Fibroblast of lung (primary cell): Measurements from ENCODE around the gene MAL.

ENCODE experiments used
- CTCF ChIP-seq, 2 donors: IDR thresholded peaks in 1 of 2; conservative IDR thresholded peaks in 1 of 2; 1 replicate in 1 of 2; 2 replicates in 1 of 2; pipeline ENCODE4 v1.5.1; 2011 to 2012; ENCODE audit warnings: low read length in 2 of 2, control low read depth in 1 of 2, inconsistent platforms in 1 of 2, low read depth in 1 of 2, mild to moderate bottlenecking in 1 of 2
- EZH2 ChIP-seq: IDR thresholded peaks from 2 replicates; pipeline ENCODE4 v1.5.1; 2012; ENCODE audit warnings: low read length, control low read depth, mild to moderate bottlenecking; ENCODE audit errors: missing control alignments

GRCh38 chr2:94982156-94982555 lies 43.4 kb upstream of the MAL start:
- no peak for TF ChIP-seq EZH2
- TF ChIP-seq CTCF (conservative IDR thresholded peaks at IDR 0.05 in 1 of 2, IDR thresholded peaks at IDR 0.05 in 1 of 2; ENCODE audit: low read depth in 1 of 2, low read length in 2 of 2), result no peak
